OCI-LY1 (cell line): Measurements from ENCODE around the gene ARL17A.
A peak's percentile ranks its signal among the peaks of the same experiment; 100 is the strongest.
"Not testable (repeated sequence)": the region's sequence is repeated elsewhere in the genome, so short reads cannot be mapped to it uniquely, and the experiment has no call there.

Experiments used
- H2AFZ ChIP-seq: fragments of 200-600 bp; sonication (generic), shearing (Covaris generic); 2 replicates; pipeline ENCODE4 v1.6.0; 2014; ENCODE audit warnings: antibody characterized with exemption, mild to moderate bottlenecking, low read length
- H3F3A ChIP-seq: fragments of 200-600 bp; sonication (generic), shearing (Covaris generic); 2 replicates; pipeline ENCODE4 v1.6.0; 2014; ENCODE audit warnings: mild to moderate bottlenecking, antibody characterized with exemption, low read length, moderate library complexity; ENCODE audit not compliant: insufficient read depth
- H3K27ac ChIP-seq: fragments of 200-600 bp; sonication (generic); 2 replicates; pipeline ENCODE4 v1.5.1; 2014; ENCODE audit warnings: low read length, mixed run types, mild to moderate bottlenecking, low read depth; ENCODE audit not compliant: poor library complexity, severe bottlenecking
- H3K27me3 ChIP-seq: fragments of 200-600 bp; sonication (generic); 2 replicates; pipeline ENCODE4 v1.6.0; 2014; ENCODE audit warnings: antibody characterized with exemption, mild to moderate bottlenecking, low read length, moderate library complexity; ENCODE audit not compliant: insufficient read depth
- H3K36me3 ChIP-seq: fragments of 200-600 bp; sonication (generic); 2 replicates; pipeline ENCODE4 v1.6.1; 2014; ENCODE audit warnings: mild to moderate bottlenecking, antibody characterized with exemption, low read length, moderate library complexity, mixed read lengths; ENCODE audit not compliant: insufficient read depth
- H3K4me1 ChIP-seq: fragments of 200-600 bp; sonication (generic); 2 replicates; pipeline ENCODE4 v1.5.1; 2014; ENCODE audit warnings: mild to moderate bottlenecking, low read length, moderate library complexity; ENCODE audit not compliant: insufficient read depth, severe bottlenecking
- H3K4me2 ChIP-seq: fragments of 200-600 bp; sonication (generic), shearing (Covaris generic); 2 replicates; pipeline ENCODE4 v1.6.1; 2014; ENCODE audit warnings: low read length
- H3K4me3 ChIP-seq: fragments of 200-600 bp; sonication (generic); 2 replicates; pipeline ENCODE4 v1.5.1; 2014; ENCODE audit warnings: low read length, low read depth, mild to moderate bottlenecking, mixed read lengths; ENCODE audit not compliant: poor library complexity, severe bottlenecking
- H3K79me2 ChIP-seq: fragments of 200-600 bp; shearing (Covaris generic); 2 replicates; pipeline ENCODE4 v1.6.1; 2016; ENCODE audit warnings: mixed run types, low read length, mixed read lengths; ENCODE audit not compliant: insufficient read depth
- H3K9ac ChIP-seq: fragments of 200-600 bp; sonication (generic), shearing (Covaris generic); 2 replicates; pipeline ENCODE4 v1.6.1; 2014; ENCODE audit warnings: mild to moderate bottlenecking, low read length, mixed read lengths
- H3K9me2 ChIP-seq: fragments of 200-600 bp; sonication (generic), shearing (Covaris generic); 2 replicates; pipeline ENCODE4 v1.6.1; 2014; ENCODE audit warnings: low read depth, mild to moderate bottlenecking, low read length, mixed read lengths
- H3K9me3 ChIP-seq: fragments of 200-600 bp; shearing (Covaris generic); 2 replicates; pipeline ENCODE4 v1.6.1; 2014; ENCODE audit warnings: low read length, mixed read lengths
- H4K20me1 ChIP-seq: fragments of 200-600 bp; sonication (generic), shearing (Covaris generic); 2 replicates; pipeline ENCODE4 v1.6.0; 2016; ENCODE audit warnings: mild to moderate bottlenecking, low read length; ENCODE audit not compliant: insufficient read depth

ARL17A gene

DNA sequence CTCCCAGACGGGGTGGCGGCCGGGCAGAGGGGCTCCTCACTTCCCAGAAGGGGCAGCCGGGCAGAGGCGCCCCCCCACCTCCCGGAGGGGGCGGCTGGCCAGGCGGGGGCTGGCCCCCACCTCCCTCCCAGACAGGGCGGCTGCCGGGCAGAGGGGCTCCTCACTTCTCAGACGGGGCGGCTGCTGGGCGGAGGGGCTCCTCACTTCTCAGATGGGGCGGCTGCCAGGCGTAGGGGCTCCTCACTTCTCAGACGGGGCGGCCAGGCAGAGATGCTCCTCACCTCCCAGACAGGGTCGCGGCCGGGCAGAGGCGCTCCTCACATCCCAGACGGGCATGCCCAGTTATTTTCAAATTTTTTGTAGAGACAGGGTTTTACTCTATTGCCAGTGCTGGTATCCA lies 44.8 kb downstream of the ARL17A start:
- not testable (repeated sequence) for H3K36me3 ChIP-seq, H3K27me3 ChIP-seq, H3K27ac ChIP-seq, H3K4me2 ChIP-seq, H3K9me2 ChIP-seq, H3K9me3 ChIP-seq, H3K4me3 ChIP-seq, H2AFZ ChIP-seq, H3K79me2 ChIP-seq, H4K20me1 ChIP-seq, H3K4me1 ChIP-seq, H3F3A ChIP-seq, H3K9ac ChIP-seq

DNA sequence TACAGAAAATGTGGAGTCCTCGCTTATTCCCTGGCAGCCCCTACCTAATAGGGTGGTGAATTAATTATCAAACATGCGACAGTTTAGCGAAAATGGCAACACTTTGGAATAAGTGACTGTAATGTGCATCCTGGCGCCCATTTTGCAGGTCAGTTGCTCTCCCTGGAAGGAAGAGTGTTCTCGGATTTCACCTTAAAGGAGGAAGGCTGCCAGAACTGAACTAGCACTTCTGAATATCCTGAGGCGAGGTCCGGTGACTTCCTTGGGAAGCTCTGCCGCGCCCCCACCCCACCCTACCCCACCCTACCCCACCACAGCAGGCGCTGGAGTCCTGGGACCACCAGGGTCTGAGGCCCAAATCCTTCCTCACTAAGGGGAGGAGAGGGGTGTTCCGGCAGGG lies 67.3 kb downstream of the ARL17A start, which contains the start of gene LRRC37A2:
TSS of gene LRRC37A2 (plus strand) at position 301 of the 400 bp plus-strand sequence. CDS start 245 bp downstream, outside the sequence.
- H3K9me2 ChIP-seq, H2AFZ ChIP-seq, H3K4me3 ChIP-seq, H3K79me2 ChIP-seq, H4K20me1 ChIP-seq, H3K36me3 ChIP-seq, H3K27me3 ChIP-seq, H3K4me2 ChIP-seq, H3F3A ChIP-seq, H3K9ac ChIP-seq, H3K9me3 ChIP-seq, H3K4me1 ChIP-seq, H3K27ac ChIP-seq: not testable (repeated sequence)

DNA sequence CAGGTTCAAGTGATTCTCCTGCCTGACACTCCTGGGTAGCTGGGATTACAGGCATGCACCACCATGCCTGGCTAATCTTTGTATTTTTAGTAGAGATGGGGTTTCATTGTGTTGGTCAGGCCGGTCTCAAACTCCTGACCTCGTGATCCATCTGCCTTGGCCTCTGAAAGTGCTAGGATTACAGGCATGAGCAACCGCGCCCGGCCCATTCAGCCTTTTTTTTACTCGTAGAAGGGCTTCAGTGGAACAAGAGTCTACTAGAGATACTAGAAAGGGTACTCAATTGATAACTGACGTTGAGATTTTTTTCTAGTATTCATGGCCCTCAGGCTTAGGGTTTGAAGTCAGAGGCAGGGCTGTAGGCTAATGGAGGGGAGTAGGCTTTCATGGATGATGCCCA lies 73.6 kb downstream of the ARL17A start:
- not testable (repeated sequence) for H3K9ac ChIP-seq, H3K4me2 ChIP-seq, H3K9me2 ChIP-seq, H3K36me3 ChIP-seq, H4K20me1 ChIP-seq, H3K27me3 ChIP-seq, H3K4me3 ChIP-seq, H3K4me1 ChIP-seq, H3F3A ChIP-seq, H3K27ac ChIP-seq, H3K9me3 ChIP-seq, H2AFZ ChIP-seq, H3K79me2 ChIP-seq

DNA sequence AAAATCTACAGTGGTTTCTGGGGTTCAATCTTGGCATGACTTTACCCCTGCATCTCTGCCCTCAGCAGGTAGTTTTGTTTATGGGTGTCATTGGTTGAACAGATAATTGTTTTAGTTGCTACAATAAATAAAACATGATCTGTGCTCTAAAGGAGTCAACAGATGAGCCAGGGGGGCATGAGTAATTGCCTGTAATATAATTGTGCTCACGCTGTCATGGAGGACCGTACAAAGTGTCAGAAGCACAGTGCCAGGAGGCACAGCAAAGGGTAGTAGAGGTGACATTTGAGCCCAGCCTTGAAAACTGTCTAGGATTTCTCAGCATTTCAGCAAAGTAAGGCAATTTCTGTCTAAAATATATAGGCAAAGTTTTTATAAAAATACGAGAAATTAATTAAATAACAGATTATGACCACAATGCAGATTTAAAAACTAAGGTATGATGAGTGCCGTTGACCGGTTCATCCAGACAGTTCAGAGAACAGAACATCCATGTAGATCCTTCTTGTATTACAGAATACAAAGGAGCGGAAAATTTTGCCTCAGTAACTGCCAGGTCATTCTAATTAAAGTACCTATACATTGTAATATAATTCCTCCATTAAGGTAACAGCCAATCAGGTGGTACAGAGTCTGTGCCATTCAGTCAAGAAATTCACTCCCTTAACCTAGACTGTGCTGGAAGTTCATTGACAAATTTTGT lies 79.9 kb downstream of the ARL17A start:
- not testable (repeated sequence) for H3K36me3 ChIP-seq, H2AFZ ChIP-seq, H3K27me3 ChIP-seq, H3K9me3 ChIP-seq, H3K4me2 ChIP-seq, H3K9ac ChIP-seq, H3K4me1 ChIP-seq, H3K4me3 ChIP-seq, H4K20me1 ChIP-seq, H3K9me2 ChIP-seq, H3K79me2 ChIP-seq, H3F3A ChIP-seq, H3K27ac ChIP-seq

DNA sequence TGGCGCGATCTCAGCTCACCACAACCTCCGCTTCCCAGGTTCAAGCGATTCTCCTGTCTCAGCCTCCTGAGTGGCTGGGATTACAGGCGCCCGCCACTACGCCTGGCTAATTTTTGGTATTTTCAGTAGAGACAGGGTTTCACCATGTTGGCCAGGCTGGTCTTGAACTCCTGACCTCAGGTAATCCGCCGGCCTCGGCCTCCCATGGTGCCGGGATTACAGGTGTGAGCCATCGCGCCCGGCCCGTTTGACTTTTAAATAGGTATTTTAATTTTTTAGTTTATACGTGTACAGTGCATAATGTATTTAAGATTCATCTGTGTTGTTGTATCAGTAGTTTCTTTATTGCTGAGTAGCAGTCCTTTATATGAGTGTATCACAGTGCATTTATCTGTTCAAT lies 87.5 kb downstream of the ARL17A start:
- H3K36me3 ChIP-seq, H3F3A ChIP-seq, H3K27ac ChIP-seq, H3K79me2 ChIP-seq, H3K9me3 ChIP-seq, H3K4me1 ChIP-seq, H3K4me3 ChIP-seq, H3K9me2 ChIP-seq, H3K4me2 ChIP-seq, H3K9ac ChIP-seq, H4K20me1 ChIP-seq, H2AFZ ChIP-seq, H3K27me3 ChIP-seq: not testable (repeated sequence)

DNA sequence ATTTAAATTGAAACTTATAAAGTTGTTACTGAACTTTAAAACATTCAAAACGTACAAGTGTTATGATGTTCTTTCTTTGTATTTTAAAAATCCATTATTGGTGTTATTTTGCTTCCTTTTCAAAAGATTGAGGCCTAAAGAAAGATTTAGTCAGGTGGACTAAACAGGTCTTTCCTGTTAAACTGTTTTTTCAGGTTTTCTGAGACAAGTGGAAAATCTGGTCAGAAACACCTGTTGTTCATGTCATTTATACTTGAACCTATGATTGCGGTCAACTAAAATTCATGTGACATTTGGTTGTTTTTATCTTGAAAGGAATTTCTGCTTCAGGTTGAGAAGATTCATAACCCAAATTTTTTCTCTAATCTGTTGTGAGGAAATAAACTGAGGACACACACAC lies 98.2 kb downstream of the ARL17A start:
- not testable (repeated sequence) for H3K27ac ChIP-seq, H3K27me3 ChIP-seq, H3K36me3 ChIP-seq, H3K9me2 ChIP-seq, H3K9me3 ChIP-seq, H3K4me2 ChIP-seq, H3K4me1 ChIP-seq, H3K79me2 ChIP-seq, H3F3A ChIP-seq, H3K4me3 ChIP-seq, H4K20me1 ChIP-seq, H3K9ac ChIP-seq, H2AFZ ChIP-seq

DNA sequence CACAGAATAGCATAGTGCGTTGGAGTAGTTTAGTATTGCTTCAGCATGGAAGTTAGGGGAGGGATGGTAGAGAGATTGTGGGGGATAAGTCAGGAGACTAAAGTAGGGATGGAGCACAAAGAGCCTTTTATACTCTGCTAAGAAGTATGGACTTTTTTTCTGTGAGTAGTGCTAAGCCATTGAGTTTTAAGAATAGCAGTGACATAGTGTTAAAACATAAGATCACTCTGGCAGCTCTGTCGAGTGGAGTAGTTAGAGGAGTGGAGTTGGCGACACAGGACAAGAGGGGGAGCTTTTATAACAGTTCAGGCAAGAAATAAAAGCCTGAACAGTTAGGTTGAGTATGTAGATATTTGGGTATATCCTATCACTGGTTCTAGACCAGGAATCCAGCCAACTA lies 100.7 kb downstream of the ARL17A start:
- peak overlapping the region; percentile 67 for H3K27ac ChIP-seq
- not testable (repeated sequence) for H3K9ac ChIP-seq, H3K79me2 ChIP-seq, H3K27me3 ChIP-seq, H3F3A ChIP-seq, H3K4me3 ChIP-seq, H2AFZ ChIP-seq, H3K36me3 ChIP-seq, H3K9me3 ChIP-seq, H3K9me2 ChIP-seq, H4K20me1 ChIP-seq, H3K4me2 ChIP-seq
- H3K4me1 ChIP-seq, result peaks cover 10% of the 10 kb centered on the region

DNA sequence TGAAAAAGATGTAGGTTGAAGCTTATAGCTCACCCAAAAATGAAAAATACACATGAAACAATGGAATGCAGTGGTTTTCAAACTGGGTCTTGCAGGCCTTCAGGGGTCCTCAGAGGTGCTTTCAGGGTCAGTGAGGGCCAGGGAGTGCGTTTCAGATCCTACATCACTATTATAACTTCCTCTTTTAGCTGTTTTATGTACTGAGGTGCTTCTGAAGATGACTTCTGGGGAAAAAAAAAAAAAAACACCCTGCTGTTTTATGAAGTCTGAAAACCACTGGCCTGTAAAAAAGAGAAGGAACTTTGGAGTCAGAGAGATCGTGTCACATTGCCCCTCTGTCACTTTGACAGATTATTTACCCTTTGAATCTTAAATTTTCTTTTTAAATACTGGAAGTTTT lies 103.9 kb downstream of the ARL17A start:
- not testable (repeated sequence) for H3K4me2 ChIP-seq, H3K36me3 ChIP-seq, H3K27me3 ChIP-seq, H2AFZ ChIP-seq, H3F3A ChIP-seq, H3K9me3 ChIP-seq, H4K20me1 ChIP-seq, H3K9ac ChIP-seq, H3K9me2 ChIP-seq, H3K79me2 ChIP-seq, H3K4me3 ChIP-seq
- Histone ChIP-seq H3K27ac (peak overlapping the region; percentile 78), H3K4me1 (peaks cover 12% of the 10 kb centered on the region)
